ENCODE data around the gene UNC79. TPM values are rescaled to one million over a fixed set of nuclear protein-coding genes. Genes with fewer than 3 reads are reported as not detected.
A peak's percentile ranks its signal among the peaks of the same experiment; 100 is the strongest.

UNC79 gene
- total and polyA plus RNA-seq, 8 donors, result 1.2 to 3.8 (median 1.7) TPM

GRCh38 chr14:93728651-93729016 is 297.9 kb downstream of the UNC79 start:
- TF ChIP-seq, protein P1, sequence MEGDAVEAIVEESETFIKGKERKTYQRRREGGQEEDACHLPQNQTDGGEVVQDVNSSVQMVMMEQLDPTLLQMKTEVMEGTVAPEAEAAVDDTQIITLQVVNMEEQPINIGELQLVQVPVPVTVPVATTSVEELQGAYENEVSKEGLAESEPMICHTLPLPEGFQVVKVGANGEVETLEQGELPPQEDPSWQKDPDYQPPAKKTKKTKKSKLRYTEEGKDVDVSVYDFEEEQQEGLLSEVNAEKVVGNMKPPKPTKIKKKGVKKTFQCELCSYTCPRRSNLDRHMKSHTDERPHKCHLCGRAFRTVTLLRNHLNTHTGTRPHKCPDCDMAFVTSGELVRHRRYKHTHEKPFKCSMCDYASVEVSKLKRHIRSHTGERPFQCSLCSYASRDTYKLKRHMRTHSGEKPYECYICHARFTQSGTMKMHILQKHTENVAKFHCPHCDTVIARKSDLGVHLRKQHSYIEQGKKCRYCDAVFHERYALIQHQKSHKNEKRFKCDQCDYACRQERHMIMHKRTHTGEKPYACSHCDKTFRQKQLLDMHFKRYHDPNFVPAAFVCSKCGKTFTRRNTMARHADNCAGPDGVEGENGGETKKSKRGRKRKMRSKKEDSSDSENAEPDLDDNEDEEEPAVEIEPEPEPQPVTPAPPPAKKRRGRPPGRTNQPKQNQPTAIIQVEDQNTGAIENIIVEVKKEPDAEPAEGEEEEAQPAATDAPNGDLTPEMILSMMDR (IDR thresholded peaks at IDR 0.05), result no peak
- FAIRE-seq (no peak), ATAC-seq (no peak), DNase-seq (peak in 1 of 6 donors; percentile 26)
- Histone ChIP-seq H3K27ac (no peak overlapping the region), H3K9me3 (no peaks in the 10 kb centered on the region), H3K4me1 (no peaks in the 10 kb centered on the region), H3K36me3 (no peaks in the 10 kb centered on the region), H3K4me3 (no peak overlapping the region), H3K27me3 (no peaks in the 10 kb centered on the region)
- intact Hi-C loops (cut with DNase I), result no loop called here
- WGBS, 2 donors, result 78 to 88% methylated on average over 8 of the region's 8 CpGs

GRCh38 chr14:93729993-93730392 is 299.3 kb downstream of the UNC79 start:
- ATAC-seq, result no peak
- 76% methylated on average over 10 of the region's 10 CpGs for WGBS, 2 donors
- TF ChIP-seq, protein P1 (IDR thresholded peaks at IDR 0.05), result no peak

DNA sequence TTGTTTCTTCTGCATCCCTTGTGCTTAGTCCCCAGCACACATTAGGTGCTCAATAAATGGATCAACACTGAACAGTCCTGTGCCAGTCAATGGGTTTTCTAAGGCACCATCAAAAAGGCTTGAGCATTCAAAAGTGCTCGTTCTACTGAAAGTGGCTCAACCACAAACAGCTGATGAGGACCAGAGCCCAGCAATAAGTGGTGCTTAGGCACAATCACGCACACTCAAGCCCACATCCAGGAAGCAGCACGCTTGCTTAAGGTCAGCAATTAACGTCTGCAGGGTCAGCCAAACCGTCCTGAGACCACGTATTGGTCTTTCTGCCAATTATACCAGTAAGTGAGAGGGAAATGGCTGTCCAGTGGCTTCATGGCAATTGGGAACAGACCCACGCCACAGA is 301.0 kb downstream of the UNC79 start:
- H3K27ac ChIP-seq, result no peak overlapping the region
- no peaks in the 10 kb centered on the region for H3K9me3 ChIP-seq
- H3K4me1 ChIP-seq, result no peaks in the 10 kb centered on the region
- H3K36me3 ChIP-seq, result no peaks in the 10 kb centered on the region
- DNase-seq, result no peak
- WGBS, 2 donors, result 44 to 51% methylated on average over 7 of the region's 7 CpGs
- no peak for ATAC-seq
- intact Hi-C loops (cut with DNase I), result no loop called here
- TF ChIP-seq, protein P1 (IDR thresholded peaks at IDR 0.05), result no peak
- FAIRE-seq, result no peak
- no peak overlapping the region for H3K4me3 ChIP-seq
- no peaks in the 10 kb centered on the region for H3K27me3 ChIP-seq

More at GRCh38 chr14:93729993-93730392, 299.3 kb downstream of the UNC79 start:
- no peaks in the 10 kb centered on the region for H3K27me3 ChIP-seq
- H3K9me3 ChIP-seq, result no peaks in the 10 kb centered on the region
- intact Hi-C loops (cut with DNase I), result no loop called here
- no peak for FAIRE-seq
- no peak for DNase-seq
- H3K27ac ChIP-seq, result no peak overlapping the region
- no peaks in the 10 kb centered on the region for H3K36me3 ChIP-seq
- no peak overlapping the region for H3K4me3 ChIP-seq
- no peaks in the 10 kb centered on the region for H3K4me1 ChIP-seq

DNA sequence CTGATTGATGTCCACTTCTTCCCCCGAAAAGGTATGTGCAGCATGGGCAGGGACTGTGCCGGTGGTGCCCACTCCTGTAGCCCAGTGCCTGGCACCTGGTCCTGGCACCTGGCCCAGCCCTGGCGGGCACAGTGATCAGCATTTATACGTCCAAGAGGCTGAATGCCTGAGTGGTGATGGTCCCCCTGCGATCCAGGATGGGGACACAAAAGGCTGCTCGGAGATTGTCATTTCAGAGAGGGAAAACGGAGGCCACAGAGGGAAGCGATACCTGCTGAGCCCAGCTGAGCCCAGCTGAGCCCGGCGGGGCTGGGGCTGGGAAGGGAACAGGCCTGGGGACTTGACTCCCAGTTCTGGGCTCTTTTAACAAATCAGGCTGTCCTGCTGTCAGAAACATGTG is 301.8 kb downstream of the UNC79 start:
- TF ChIP-seq, protein P1 (IDR thresholded peaks at IDR 0.05), result no peak
- ATAC-seq (no peak), DNase-seq (peak in 1 of 6 donors; percentile 33), FAIRE-seq (no peak)
- H3K27ac ChIP-seq, result no peak overlapping the region
- H3K9me3 ChIP-seq, result no peaks in the 10 kb centered on the region
- H3K36me3 ChIP-seq, result no peaks in the 10 kb centered on the region
- H3K4me1 ChIP-seq, result no peaks in the 10 kb centered on the region
- intact Hi-C loops (cut with DNase I), result no loop called here
- no peaks in the 10 kb centered on the region for H3K27me3 ChIP-seq
- H3K4me3 ChIP-seq, result no peak overlapping the region
- WGBS, 2 donors, result 69 to 78% methylated on average over 10 of the region's 10 CpGs

DNA sequence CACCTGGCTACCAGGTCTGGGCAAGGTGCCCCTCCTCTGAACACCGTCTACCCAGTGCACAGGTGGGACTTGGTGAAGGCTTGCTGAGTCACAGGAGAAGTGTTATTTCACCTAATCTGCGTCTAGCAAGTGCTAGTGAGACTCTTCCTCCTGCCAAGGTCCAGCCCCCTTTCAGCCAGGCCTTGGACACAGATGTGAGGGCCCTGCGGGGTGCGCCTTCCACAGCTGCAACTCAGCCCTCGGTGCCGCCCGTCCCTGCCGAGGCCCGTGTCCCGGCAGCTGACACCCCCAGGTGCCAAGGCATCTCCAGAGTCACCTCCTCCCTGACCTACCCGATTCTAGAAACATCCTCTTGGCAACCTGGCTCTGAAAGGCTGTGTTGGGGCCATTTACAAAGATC is 302.5 kb downstream of the UNC79 start:
- FAIRE-seq (no peak), DNase-seq (peak in 1 of 6 donors; percentile 28), ATAC-seq (peak in 1 of 4 donors; percentile 54)
- Histone ChIP-seq H3K36me3 (no peaks in the 10 kb centered on the region), H3K4me3 (no peak overlapping the region), H3K4me1 (no peaks in the 10 kb centered on the region), H3K27ac (no peak overlapping the region), H3K27me3 (no peaks in the 10 kb centered on the region), H3K9me3 (no peaks in the 10 kb centered on the region)
- TF ChIP-seq, protein P1 (IDR thresholded peaks at IDR 0.05), result no peak
- intact Hi-C loops (cut with DNase I), result no loop called here
- WGBS, 2 donors, result 49 to 73% methylated on average over 11 of the region's 11 CpGs
